Activated naive CD4-positive, alpha-beta T cell treated with anti-CD3 and anti-CD28 coated beads, Interleukin-2, amount 10 ng/mL, durations not matched to agents 7 days and 5 days (primary cell): Measurements from ENCODE around the gene TMC8.
"Not testable (repeated sequence)": the region's sequence is repeated elsewhere in the genome, so short reads cannot be mapped to it uniquely, and the experiment has no call there.

Experiments used
- CTCF ChIA-PET: fragments of 350-600 bp; sonication (Branson Sonifier 250); formaldehyde crosslinking; loops from one replicate; lab custom pipeline; 2021; ENCODE audit warnings: antibody characterized with exemption; lab: Charles Lee
- DNase-seq: peaks from one replicate; pipeline ENCODE4 v3.0.0-alpha.2; 2020
- H3K27ac Mint-ChIP-seq: one replicate; pipeline ENCODE4 v1.8.0; 2021; ENCODE audit warnings: mild to moderate bottlenecking, moderate library complexity, mixed read lengths
- H3K27me3 Mint-ChIP-seq: one replicate; pipeline ENCODE4 v1.8.0; 2021; ENCODE audit warnings: mild to moderate bottlenecking, mixed read lengths
- H3K36me3 Mint-ChIP-seq: one replicate; pipeline ENCODE4 v1.8.0; 2021; ENCODE audit warnings: mixed read lengths
- H3K4me1 Mint-ChIP-seq: one replicate; pipeline ENCODE4 v1.8.0; 2021; ENCODE audit warnings: mixed read lengths
- H3K4me3 Mint-ChIP-seq: one replicate; pipeline ENCODE4 v1.8.0; 2021; ENCODE audit warnings: mild to moderate bottlenecking, moderate library complexity, mixed read lengths
- H3K9me3 Mint-ChIP-seq: one replicate; pipeline ENCODE4 v1.8.0; 2021; ENCODE audit warnings: mixed read lengths

The TMC8 gene

DNA sequence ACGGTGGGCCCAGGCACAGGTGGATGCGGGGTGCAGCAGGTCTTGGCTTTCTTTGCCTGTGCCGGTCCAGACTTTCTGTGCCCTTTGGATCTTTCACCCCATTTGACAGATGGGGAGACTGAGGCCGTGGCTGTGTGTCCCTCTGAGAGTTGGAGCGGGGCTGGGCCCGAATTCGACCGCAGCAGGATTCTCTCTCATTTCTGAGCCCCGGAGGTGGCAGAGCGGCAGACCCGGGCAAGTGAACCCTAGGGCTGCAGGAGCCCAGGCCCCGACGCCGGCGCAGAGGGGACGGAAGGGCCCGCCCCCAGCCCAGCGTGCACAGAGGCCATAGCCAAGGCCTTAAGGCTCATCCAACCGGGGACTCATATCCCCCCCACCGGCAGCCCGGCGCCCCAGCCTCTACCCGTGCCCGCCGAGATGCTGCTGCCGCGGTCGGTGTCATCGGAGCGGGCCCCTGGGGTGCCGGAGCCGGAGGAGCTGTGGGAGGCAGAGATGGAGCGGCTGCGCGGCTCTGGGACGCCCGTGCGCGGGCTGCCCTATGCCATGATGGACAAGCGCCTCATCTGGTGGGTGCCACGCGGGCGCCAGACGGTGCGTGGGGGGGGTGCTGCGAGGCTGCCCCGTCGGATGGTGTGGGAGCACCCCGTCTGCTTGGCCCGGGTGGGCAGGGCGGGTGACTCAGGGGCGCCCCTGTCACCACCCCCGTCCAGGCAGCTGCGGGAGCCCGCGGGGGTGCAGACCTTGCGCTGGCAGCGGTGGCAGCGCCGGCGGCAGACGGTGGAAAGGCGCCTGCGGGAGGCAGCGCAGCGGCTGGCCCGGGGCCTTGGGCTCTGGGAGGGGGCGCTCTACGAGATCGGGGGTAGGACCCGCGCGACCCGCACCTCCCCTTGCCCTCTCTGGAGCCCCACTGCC lies 857 bp downstream of the TMC8 start:
- Mint-ChIP-seq H3K4me1 (peaks cover 49% of the 10 kb centered on the region), H3K27ac (peak overlapping the region; percentile 100), H3K9me3 (no peaks in the 10 kb centered on the region), H3K27me3 (peaks cover 4% of the 10 kb centered on the region), H3K4me3 (peak overlapping the region; percentile 95), H3K36me3 (peaks cover 62% of the 10 kb centered on the region)
- DNase-seq = peak; percentile 61
- CTCF ChIA-PET = interaction anchor here (1.2 to 8.0 kb wide), 5 partner anchors 8 to 45 kb away, joined by 3 to 108 read pairs (median 8); partner anchors contain the start of gene TMC6

DNA sequence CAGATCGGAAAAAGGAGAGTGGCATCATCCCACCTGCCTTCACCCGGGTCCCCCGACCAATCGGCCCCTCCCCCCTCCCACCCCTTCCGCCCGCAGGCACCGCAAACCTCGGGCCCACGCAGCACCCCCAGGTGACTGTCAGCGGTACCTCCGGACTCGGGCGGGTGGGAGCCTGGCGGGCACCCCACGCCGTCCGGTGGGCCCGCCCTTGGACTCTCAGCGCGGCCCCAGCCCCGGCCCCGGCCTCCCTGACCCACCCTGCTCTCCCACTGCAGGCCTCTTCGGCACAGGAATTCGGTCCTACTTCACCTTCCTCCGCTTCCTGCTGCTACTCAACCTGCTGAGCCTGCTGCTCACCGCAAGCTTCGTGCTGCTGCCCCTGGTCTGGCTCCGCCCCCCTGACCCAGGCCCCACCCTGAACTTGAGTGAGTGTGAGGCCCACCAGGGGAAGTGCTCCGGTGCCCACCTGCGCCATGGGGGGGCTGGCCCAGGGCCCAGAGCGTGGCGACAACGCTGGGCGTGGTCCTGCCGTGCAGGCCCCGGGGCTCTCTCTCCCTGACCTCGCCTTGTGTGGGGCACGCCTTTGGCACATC lies 1.6 kb downstream of the TMC8 start:
- Mint-ChIP-seq H3K4me3 (peak overlapping the region; percentile 79), H3K4me1 (peaks cover 53% of the 10 kb centered on the region), H3K9me3 (no peaks in the 10 kb centered on the region), H3K27ac (peak overlapping the region; percentile 85), H3K27me3 (peaks cover 4% of the 10 kb centered on the region), H3K36me3 (peaks cover 64% of the 10 kb centered on the region)
- CTCF ChIA-PET = interaction anchor here (1.4 to 8.0 kb wide), 2 partner anchors 9 to 44 kb away, joined by 3 to 108 read pairs; partner anchors contain the start of gene TMC6
- peak; percentile 84 for DNase-seq

DNA sequence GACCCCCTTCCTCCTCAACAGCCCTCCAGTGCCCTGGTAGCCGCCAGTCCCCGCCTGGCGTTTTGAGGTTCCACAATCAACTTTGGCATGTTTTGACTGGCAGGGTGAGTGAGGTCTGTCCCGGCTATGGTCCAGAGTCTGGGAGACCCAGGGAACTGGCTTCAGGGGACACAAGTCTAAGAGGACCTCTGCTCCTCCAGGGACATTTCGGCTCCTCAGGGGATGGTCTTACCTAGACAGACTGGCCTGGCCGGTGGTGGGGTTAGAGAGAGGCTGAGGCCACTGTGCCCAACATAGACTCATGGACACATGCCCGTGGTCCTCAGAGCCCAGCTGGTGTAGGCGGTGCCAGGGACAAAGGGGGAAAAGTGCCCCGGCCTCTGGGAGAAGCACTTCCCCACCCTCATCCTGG lies 2.2 kb downstream of the TMC8 start:
- H3K27ac Mint-ChIP-seq = peak overlapping the region; percentile 85
- no peaks in the 10 kb centered on the region for H3K9me3 Mint-ChIP-seq
- H3K4me1 Mint-ChIP-seq = peaks cover 58% of the 10 kb centered on the region
- H3K36me3 Mint-ChIP-seq = peaks cover 65% of the 10 kb centered on the region
- no peak for DNase-seq
- CTCF ChIA-PET = interaction anchor here (1.4 to 8.0 kb wide), 4 partner anchors 10 to 44 kb away, joined by 3 to 113 read pairs (median 56); partner anchors contain the start of gene TMC6
- peaks cover 4% of the 10 kb centered on the region for H3K27me3 Mint-ChIP-seq
- H3K4me3 Mint-ChIP-seq = peak overlapping the region; percentile 79

DNA sequence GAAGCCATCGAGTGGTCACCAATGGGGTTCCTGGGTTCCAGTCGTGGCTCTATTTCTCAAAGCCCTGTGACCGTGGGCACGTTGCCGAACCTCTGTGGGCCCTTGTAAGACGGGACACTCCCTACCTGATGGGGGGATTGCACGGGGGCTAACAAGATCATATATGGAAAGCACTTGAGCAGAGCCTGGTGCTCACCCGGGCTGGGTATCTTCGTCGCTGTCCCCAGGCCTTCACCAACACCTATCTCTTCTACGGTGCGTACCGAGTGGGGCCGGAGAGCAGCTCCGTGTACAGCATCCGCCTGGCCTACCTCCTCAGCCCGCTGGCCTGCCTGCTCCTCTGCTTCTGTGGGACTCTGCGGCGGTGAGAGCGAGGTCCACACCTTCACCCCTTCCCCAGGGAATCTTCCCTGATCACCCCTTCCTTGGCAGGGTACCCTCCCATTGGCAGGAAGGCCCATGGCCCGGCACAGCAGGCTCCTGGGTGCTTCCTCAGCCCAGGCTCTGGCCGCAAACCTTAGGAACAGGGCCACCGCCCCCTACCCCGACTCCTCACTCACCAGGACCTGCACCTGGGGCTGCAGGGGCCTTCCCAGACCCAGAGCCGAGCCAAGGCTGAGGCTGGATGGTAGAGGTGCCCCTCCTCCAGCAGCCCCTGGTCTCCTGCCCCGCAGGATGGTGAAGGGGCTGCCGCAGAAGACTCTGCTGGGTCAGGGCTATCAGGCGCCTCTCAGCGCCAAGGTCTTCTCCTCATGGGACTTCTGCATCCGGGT lies 2.8 kb downstream of the TMC8 start:
- Mint-ChIP-seq H3K4me1 (peaks cover 64% of the 10 kb centered on the region), H3K36me3 (peaks cover 64% of the 10 kb centered on the region), H3K4me3 (peak overlapping the region; percentile 79), H3K27ac (peak overlapping the region; percentile 85), H3K27me3 (peaks cover 4% of the 10 kb centered on the region), H3K9me3 (no peaks in the 10 kb centered on the region)
- no peak for DNase-seq
- CTCF ChIA-PET = interaction anchor here (0.6 to 8.0 kb wide), 4 partner anchors 10 to 206 kb away, joined by 4 to 113 read pairs (median 56); partner anchors contain the start of gene TMC6

DNA sequence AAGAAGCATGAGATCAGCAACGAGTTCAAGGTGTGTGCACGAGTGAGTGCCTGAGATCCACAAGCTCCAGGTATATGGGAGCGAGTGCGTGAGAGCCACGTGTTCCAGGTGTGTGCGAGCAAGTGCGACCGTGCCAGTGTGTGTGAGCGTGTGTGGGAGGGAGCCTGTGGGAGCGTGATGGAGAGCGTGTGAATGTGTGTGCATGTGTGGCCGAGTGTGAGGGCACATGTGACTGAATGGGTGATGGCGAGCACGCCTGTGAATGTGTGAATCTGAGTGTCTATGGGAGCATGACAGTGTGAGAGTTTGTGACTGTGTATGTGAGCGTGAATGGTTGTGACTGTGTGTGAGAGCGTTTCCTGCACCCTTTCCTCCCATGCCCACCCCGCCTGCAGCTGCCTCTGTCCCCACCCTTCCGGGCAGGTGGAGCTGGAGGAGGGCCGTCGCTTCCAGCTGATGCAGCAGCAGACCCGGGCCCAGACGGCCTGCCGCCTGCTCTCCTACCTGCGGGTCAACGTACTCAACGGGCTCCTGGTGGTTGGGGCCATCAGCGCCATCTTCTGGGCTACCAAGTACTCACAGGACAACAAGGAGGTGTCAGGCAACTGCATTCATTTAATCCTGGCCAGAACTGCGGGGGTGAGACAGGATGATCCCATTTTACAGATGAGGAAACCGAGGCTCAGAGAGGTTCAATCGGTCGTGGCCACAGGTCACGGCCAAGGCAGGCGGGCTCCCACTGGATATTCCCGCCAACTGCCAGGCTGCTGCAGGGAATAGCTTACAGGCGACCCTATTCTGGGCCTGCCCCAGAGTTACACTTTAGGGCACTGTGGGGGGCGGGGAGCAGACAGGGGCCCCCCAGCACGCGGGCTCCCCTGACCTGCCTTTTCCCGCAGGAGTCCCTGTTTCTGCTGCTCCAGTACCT lies 3.7 kb downstream of the TMC8 start:
- H3K4me1 Mint-ChIP-seq = peaks cover 68% of the 10 kb centered on the region
- peak overlapping the region; percentile 85 for H3K27ac Mint-ChIP-seq
- H3K4me3 Mint-ChIP-seq = peak overlapping the region; percentile 79
- peaks cover 4% of the 10 kb centered on the region for H3K27me3 Mint-ChIP-seq
- peaks cover 66% of the 10 kb centered on the region for H3K36me3 Mint-ChIP-seq
- H3K9me3 Mint-ChIP-seq = no peaks in the 10 kb centered on the region
- DNase-seq = peak; percentile 93
- CTCF ChIA-PET = interaction anchor here (0.6 to 8.0 kb wide), 5 partner anchors 11 to 205 kb away, joined by 4 to 113 read pairs (median 6); partner anchors contain the start of genes TK1 and TMC6

DNA sequence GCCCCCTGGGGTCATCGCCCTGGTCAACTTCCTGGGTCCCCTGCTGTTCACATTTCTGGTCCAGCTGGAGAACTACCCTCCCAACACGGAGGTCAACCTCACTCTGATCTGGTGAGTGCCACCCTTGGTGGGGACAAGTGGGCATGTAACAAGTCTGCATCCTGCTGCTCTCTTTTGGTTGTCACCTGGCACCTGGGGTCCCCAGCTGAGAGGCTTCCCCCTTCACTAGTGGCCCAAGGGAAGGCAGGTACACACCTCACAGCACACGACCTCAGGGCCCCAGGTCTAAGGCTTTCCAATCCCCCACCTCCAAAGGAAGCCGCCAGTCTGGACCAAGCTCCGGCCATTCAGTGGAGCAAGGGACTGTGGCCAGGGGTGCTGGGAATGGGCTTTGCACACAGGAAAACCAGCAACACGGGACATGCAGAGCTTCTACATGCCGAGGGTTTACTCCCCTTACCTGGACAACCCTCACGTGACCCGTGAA lies 4.4 kb downstream of the TMC8 start:
- Mint-ChIP-seq H3K9me3 (no peaks in the 10 kb centered on the region), H3K27ac (peak overlapping the region; percentile 73), H3K36me3 (peaks cover 67% of the 10 kb centered on the region), H3K27me3 (peaks cover 4% of the 10 kb centered on the region), H3K4me3 (no peak overlapping the region), H3K4me1 (peaks cover 66% of the 10 kb centered on the region)
- CTCF ChIA-PET = interaction anchor here (1.3 to 8.0 kb wide), 6 partner anchors 12 to 51 kb away, joined by 4 to 113 read pairs (median 8); partner anchors contain the start of genes TK1 and TMC6
- no peak for DNase-seq

DNA sequence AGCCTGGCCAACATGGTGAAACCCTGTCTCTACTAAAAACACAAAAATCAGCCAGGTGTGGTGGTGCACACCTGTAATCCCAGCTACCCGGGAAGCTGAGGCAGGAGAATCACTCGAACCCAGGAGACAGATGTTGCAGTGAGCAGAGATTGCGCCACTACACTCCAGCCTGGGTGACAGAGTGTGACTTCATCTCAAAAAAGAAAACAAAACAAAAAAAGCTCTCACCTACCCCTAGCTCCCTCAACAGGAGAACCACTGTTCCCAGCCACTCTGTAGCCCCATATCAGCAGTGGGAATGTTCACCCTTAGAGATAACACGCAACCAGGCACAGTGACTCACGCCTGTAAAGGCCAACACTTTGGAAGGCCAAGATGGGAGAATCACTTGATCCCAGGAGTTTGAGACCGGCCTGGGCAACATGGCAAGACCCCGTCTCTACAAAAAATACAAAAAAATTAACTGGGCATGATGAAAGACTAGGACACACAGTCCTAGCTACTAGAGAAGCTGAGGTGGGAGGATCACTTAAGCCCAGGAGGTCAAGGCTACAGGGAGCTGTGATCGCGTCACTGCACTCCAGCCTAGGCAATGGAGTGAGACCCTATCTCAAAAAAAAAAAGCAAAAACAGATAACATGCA lies 5.4 kb downstream of the TMC8 start:
- H3K4me1 Mint-ChIP-seq = peaks cover 70% of the 10 kb centered on the region
- no peaks in the 10 kb centered on the region for H3K27me3 Mint-ChIP-seq
- peak overlapping the region; percentile 73 for H3K27ac Mint-ChIP-seq
- CTCF ChIA-PET = interaction anchor here (1.3 to 8.0 kb wide), 7 partner anchors 13 to 116 kb away, joined by 4 to 113 read pairs (median 6); partner anchors contain the start of genes TK1 and TMC6
- no peak for DNase-seq
- no peaks in the 10 kb centered on the region for H3K9me3 Mint-ChIP-seq
- no peak overlapping the region for H3K4me3 Mint-ChIP-seq
- peaks cover 67% of the 10 kb centered on the region for H3K36me3 Mint-ChIP-seq

DNA sequence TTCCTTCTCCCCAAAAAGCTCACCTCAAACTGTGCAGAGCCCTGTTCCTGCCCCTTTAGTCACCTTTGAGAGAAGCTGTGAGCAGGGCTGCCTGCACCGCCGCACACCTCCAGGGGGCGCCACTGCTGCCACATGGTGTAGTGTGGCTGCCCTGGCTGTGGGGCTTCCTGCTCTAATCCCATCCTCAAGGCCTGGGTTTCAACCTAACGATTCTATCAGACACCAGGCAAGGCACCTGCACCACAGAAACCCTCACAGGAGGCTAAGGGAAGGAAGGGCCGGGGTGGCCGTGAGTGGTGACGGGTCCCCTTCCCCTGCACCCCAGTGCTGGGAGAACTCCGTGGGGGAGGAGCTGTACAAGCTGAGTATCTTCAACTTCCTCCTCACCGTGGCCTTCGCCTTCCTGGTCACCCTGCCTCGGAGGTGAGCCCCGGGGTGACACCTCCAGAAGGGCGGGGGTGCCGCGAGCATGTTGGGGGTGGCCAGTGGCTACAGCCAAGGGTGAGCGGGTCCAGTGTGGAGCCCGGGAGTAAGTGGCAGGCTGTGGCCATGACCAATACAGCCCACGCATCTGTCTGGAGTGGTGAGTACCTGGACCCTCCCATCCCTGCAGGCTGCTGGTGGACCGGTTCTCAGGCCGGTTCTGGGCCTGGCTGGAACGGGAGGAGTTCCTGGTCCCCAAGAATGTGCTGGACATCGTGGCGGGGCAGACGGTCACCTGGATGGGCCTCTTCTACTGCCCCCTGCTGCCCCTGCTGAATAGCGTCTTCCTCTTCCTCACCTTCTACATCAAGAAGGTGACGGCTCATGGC lies 7.0 kb downstream of the TMC8 start:
- CTCF ChIA-PET = interaction anchor here (0.6 to 8.0 kb wide), 8 partner anchors 14 to 284 kb away, joined by 3 to 113 read pairs (median 6); partner anchors contain the start of gene TMC6
- peaks cover 83% of the 10 kb centered on the region for H3K4me1 Mint-ChIP-seq

DNA sequence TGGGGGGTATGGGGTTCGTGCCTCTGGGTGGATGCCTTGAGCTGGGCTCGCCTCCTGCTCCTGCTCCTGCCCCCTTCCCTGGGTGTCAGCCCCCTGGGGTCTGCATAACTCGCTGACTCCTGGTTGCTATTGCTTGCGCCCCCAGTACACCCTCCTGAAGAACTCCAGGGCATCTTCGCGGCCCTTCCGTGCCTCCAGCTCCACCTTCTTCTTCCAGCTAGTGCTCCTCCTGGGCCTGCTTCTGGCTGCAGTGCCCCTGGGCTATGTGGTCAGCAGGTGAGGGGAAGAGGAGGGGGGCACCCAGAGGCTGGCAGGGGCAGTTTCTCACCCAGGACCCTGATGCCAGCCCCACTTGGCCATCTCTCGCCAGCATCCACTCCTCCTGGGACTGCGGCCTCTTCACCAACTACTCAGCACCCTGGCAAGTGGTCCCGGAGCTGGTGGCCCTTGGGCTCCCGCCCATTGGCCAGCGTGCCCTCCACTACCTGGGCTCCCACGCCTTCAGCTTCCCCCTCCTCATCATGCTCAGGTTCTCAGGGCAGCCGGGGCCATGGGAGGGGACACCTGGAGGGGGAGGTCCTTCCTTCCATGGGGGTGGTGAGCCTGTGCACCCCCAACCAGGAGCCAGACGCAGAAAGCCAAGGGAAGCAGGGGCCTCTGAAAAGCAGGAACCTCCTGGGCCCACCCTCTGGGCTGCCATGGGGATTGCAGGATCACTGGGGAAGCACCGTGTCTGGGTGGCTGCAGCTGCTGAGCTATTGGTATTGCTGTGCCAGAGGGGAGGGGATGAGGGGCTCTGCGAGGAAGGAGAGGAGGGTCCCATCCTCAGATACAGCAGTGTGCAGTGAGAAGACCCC lies 7.9 kb downstream of the TMC8 start:
- Mint-ChIP-seq H3K36me3 (peaks cover 64% of the 10 kb centered on the region), H3K9me3 (no peaks in the 10 kb centered on the region), H3K27ac (peak overlapping the region; percentile 84), H3K4me3 (no peak overlapping the region), H3K4me1 (peaks cover 86% of the 10 kb centered on the region), H3K27me3 (no peaks in the 10 kb centered on the region)
- peak; percentile 22 for DNase-seq
- CTCF ChIA-PET = interaction anchor here (0.7 to 8.0 kb wide), 5 partner anchors 15 to 118 kb away, joined by 3 to 113 read pairs (median 11); partner anchors contain the start of gene TMC6

More for the DNA sequence above, 7.0 kb downstream of the TMC8 start:
- Mint-ChIP-seq H3K9me3 (no peaks in the 10 kb centered on the region), H3K27me3 (no peaks in the 10 kb centered on the region), H3K27ac (peak overlapping the region; percentile 84), H3K4me3 (peak overlapping the region; percentile 26), H3K36me3 (peaks cover 70% of the 10 kb centered on the region)
- peak; percentile 61 for DNase-seq

DNA sequence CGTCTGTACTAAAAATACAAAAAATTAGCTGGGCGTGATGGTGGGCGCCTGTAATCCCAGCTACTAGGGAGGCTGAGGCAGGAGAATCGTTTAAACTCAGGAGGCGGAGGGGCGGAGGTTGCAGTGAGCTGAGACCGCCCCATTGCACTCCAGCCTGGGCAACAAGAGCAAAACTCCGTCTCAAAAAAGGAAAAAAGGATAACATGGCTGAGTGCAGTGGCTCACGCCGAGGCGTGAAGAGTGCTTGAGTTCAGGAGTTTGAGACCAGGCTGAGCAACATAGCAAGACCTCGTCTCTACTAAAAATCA lies 9.2 kb downstream of the TMC8 start:
- Mint-ChIP-seq H3K27ac (peak overlapping the region; percentile 88), H3K36me3 (peaks cover 51% of the 10 kb centered on the region), H3K4me1 (peaks cover 78% of the 10 kb centered on the region), H3K4me3 (peak overlapping the region; percentile 18)
- H3K27me3 Mint-ChIP-seq, DNase-seq, H3K9me3 Mint-ChIP-seq: not testable (repeated sequence)
- CTCF ChIA-PET = interaction anchor here (0.6 to 8.0 kb wide), 6 partner anchors 12 to 224 kb away, joined by 3 to 113 read pairs (median 7); partner anchors contain the start of gene TMC6
